ENCODE measurements around the gene MACROH2A2.

MACROH2A2 gene

DNA sequence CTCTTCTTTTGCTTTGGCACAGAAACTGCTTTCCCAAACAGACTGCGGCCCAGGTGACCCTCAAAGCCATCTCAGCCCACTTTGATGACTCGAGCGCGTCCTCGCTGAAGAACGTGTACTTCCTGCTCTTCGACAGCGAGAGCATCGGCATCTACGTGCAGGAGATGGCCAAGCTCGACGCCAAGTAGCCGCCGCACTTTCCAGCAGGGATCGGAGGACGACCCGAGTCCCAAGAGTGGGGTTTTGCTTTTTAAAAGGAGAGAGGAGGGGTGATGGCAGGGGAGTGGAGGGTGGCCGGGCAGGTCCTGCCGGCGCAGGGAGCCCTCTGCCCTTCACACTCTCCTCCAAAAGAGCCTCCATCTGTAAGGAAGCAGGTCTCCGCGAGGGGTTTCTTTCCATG is 58.9 kb downstream of the MACROH2A2 start:
- H3K4me3 ChIP-seq (replicated peaks; ENCODE audit: low read depth, low read length), result no peak overlapping the region
- TF ChIP-seq CTCF (IDR thresholded peaks at IDR 0.05; ENCODE audit: low read length, missing control alignments), result no peak
- no peak for DNase-seq (ENCODE audit: low read depth)

DNA sequence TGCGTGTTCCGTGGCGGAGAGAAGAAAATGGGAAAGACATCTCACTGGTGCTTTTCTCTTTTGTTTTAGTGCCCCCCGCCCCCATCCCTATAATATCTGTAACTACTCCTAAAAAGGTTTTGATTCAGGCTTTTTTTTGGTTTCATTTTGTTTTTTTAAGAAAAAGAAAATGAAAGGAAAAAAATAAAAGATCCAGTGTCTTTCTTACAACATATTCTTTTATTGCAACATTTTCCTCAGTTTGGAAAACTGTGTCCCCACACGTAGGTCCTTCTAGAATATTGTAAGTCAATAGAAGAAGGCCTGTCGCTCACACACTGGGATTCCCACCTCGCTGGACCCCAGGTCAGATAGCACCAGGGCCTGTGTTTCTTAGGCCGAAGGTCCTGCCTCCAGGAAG is 59.4 kb downstream of the MACROH2A2 start:
- no peak for DNase-seq (ENCODE audit: low read depth)
- H3K4me3 ChIP-seq (replicated peaks; ENCODE audit: low read depth, low read length), result no peak overlapping the region
- no peak for TF ChIP-seq CTCF (IDR thresholded peaks at IDR 0.05; ENCODE audit: low read length, missing control alignments)

DNA sequence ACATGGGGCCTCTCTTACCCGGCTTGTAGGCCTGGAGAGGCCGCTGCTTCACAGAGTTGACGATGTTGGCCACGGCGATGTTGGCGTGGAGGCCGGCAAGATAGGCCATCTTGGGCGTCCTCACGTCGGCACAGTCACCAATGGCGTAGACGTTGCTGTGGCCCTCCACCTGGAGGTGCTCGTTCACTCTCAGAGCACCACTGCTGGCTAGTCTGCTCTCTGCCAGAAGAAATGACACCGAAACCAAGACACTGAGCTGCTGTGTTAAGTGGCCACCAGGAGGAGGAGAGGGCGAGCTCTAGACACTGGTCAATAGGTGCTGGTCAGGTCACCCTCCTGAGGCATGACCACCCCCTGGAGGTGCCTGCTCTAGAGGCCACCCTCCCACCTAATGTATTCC is 62.3 kb downstream of the MACROH2A2 start:
- DNase-seq (ENCODE audit: low read depth), result no peak
- TF ChIP-seq CTCF (IDR thresholded peaks at IDR 0.05; ENCODE audit: low read length, missing control alignments), result no peak
- H3K4me3 ChIP-seq (replicated peaks; ENCODE audit: low read depth, low read length), result no peak overlapping the region

GRCh38 chr10:70115948-70116682 is 63.5 kb downstream of the MACROH2A2 start:
- H3K4me3 ChIP-seq (replicated peaks; ENCODE audit: low read depth, low read length), result no peak overlapping the region
- TF ChIP-seq CTCF (IDR thresholded peaks at IDR 0.05; ENCODE audit: low read length, missing control alignments), result peak; percentile 86
- DNase-seq (ENCODE audit: low read depth), result peak; percentile 29

DNA sequence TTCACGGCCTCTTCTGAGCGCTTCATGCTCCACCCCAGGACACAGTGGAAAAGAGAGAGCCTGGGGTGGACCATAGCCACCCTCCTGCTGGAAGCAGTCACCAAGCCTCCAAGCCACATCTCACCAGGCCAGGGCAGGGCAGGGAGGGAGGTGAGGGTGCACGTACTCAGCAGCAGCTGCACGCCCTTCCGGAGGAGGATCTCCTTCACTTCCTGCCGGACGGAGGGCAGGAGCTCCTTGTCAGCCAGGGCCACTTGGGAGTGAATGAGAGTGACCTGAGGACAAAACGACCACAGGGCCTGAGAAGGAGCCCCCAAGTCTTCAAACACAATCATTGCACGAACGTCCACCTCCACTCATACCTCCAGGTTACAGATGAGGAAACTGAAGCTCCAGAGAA is 65.0 kb downstream of the MACROH2A2 start:
- no peak for TF ChIP-seq CTCF (IDR thresholded peaks at IDR 0.05; ENCODE audit: low read length, missing control alignments)
- no peak for DNase-seq (ENCODE audit: low read depth)
- H3K4me3 ChIP-seq (replicated peaks; ENCODE audit: low read depth, low read length), result no peak overlapping the region

DNA sequence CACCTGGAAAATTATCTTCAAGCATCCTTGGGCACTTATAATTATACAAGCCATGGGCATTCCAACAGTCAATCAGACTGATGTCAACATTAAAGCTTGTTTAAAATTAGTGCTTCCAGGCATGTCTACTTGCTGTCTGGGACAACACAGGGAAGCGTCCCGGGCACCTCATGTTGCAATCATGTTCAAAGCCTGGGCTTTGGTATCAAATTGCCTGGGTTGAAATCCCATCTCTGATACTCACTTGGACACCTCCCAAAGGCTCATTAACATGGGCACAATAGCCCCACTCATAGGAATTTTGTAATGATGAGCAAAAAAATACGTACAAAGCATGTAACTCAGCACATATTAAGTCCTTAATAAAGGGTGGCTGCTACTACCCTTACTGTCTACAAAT is 65.5 kb downstream of the MACROH2A2 start:
- H3K4me3 ChIP-seq (replicated peaks; ENCODE audit: low read depth, low read length), result no peak overlapping the region
- DNase-seq (ENCODE audit: low read depth), result no peak
- TF ChIP-seq CTCF (IDR thresholded peaks at IDR 0.05; ENCODE audit: low read length, missing control alignments), result no peak

DNA sequence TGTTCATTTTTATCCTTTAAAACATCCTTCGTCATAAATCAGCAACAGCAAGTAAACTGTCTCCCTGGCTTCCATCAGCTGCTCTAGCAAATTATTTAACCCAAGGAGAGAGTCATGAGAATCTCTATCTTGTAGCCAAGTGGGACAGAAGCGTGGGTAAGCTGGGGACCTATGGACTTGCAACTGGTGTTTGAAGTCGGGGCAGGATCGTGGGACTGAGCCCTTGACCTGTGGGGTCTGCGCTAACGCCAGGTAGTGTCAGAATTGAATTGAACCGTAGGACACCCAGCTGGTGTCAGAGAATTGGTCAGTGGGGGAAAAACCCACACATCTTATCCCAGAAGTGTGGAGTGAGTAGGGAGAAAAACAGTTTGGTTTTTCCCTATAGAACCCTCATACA is 66.6 kb downstream of the MACROH2A2 start:
- no peak overlapping the region for H3K4me3 ChIP-seq (replicated peaks; ENCODE audit: low read depth, low read length)
- TF ChIP-seq CTCF (IDR thresholded peaks at IDR 0.05; ENCODE audit: low read length, missing control alignments), result no peak
- no peak for DNase-seq (ENCODE audit: low read depth)
